Activated CD8-positive, alpha-beta memory T cell treated with anti-CD3 and anti-CD28 coated beads, Interleukin-2, amount 50 U/mL, for 24 hours (primary cell): Measurements from ENCODE around the gene PWWP3B.
"Not testable (repeated sequence)": the region's sequence is repeated elsewhere in the genome, so short reads cannot be mapped to it uniquely, and the experiment has no call there.

Experiments used
- DNase-seq: peaks from one replicate; pipeline ENCODE4 v3.0.0-alpha.2; 2020; ENCODE audit errors: extremely low read depth

Gene PWWP3B

DNA sequence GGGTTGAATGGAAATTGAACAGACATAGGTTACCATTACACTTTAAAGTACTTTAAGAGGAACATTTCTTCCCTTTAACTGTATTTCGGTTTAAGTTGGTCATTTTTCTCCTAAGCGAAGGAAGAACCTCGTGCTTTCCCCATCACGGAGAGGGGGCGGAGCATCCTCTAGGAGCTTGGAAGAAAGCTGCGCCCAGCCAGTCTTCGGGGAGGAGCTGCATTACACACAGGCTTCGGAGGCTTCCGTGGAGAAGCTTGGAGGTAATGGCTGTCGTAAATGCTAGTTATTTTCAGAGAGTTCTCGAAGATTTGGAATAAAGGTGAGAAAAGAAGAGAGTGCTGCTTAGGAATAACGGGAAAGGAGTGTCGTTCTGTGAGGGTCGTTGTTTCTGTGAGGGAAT lies at the start of gene PWWP3B:
TSS of gene PWWP3B (plus strand) at position 199 of the 400 bp plus-strand sequence. CDS start 37,128 bp downstream, outside the sequence.
- DNase-seq = no peak

DNA sequence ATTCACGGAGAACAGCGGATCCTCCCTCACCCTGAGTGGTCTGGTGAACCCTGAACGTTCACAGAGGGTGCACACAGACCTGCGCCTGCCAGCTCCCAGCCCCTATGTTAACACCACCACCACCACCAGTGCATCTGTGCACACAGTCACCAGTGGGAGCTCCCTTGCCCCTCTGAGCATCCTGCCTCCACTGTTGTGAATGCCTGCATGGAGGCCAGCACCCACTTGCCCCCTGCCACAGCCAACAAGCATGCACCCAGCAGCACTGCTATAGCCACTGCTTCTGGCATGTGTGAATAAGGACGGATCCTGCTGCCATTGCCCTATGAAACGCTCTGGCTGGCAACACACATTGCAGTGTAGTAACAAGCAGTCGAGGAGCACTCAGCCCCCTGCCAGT lies 29.1 kb upstream of the PWWP3B start:
- DNase-seq = no peak

DNA sequence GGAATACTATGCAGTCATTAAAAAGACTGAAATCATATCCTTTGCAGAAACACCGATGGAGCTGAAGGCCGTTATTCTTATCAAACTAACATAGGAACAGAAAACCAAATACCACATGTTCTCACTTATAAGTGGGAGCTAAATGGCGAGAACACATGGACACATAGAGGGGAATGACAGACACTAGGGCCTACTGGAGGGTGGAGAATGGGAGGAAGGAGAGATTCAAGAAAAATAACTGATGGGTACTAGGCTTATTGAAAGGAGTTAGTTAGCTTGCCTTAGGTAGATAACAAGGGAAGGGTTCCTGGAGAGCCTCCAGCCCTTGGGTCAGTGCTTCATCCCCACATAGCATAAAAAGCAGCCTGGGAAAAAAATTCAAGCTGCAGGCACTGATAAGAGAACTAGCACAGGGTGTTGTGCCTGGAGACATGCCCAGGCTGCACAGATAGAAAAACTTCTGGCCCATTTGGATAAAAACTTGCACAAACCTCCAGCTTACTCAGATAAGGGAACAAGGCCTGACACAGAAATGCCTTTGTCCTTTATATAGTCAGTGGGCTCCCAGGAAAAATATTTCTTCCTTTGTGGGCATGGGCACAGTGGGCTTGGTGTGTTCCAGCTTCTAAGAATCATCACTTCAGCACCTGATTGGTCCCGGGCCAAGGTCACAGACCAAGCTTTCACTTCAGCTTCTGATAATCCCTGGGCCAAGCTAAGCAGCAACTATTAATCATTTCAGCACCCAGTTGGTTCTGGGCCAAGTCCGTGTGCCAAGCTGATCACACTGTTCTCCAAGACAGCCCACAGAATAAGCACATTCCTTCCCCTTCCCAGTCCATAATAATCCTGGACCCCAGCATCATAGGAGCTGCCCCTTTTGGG lies 23.1 kb upstream of the PWWP3B start:
- DNase-seq = no peak

DNA sequence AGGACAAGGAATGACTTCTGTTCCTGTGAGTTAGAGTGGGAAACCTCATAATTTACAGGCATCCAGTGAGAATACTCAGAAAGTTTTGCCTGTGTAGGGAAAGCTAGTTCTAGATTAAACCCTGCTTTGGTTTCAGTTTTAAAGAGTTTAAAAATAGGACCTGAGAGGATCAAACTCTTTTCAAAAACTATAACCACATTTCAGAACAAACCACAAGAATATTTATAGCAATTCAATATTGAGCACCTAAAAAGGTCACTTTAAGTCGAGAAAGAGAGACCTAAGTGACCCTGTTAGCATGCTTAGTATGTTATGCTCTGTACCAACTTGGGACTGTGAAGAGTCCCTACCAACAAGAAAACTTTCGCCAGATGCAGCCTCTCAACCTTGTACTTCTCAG lies 17.4 kb upstream of the PWWP3B start:
- no peak for DNase-seq

DNA sequence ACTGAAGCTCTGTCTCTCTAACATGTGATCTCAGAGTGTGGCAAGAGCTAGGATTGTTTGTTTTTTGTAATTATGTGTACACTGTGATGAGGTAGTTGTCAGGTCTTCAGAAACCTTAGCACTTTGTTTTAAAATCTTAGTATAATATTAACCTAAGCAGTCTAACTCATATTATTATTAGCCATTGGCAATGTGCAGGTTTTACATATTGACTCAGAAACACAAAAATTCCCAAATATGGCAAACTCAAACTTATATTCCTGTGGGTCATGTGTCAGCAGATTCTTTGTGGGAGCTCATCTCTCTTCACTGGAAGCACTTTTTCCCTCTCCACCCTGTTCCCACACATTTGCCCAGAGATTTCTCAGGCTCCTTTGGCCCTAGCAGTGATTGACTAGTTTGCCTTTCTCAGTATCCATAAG lies 8.2 kb upstream of the PWWP3B start:
- no peak for DNase-seq

DNA sequence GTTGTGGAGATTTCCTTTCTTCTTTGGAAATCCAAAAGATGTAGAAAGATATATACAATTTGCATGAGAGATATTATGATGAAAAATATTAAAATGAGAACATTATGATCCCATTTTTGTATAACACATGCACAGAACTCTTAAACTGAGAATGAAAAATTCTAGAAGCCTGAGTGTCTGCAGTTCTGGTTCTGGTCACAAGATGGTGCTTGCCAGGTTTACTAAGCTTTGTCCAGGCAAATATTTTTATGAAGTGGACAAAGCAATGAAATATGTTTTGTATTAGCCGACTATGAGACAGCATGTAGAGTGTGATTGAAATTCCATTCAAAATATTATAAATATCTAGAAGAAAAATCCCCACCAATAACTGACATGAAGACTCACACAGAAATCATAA lies 2.2 kb downstream of the PWWP3B start:
- DNase-seq = no peak

DNA sequence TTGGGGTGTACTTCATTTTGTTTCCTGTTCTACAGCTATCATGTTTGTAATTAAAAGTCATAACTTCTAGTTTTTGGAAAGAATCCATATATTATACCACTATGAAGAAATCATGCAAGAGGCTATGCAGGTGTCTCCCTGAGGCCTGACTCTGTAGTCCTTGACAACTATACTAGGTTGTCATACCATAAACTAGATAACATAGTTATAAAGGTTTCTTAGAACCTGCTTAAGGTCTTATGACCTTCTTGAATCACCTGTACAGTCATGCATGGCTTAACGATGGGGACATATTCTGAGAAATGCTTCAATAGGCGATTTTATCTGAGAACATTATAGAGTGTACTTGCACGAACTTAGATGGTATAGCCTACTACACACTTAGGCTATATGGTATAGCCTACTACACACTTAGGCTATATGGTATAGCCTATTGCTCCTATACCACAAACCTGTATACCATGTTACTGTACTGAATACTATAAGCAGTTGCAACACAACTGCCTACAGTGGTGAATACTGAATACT lies 3.3 kb downstream of the PWWP3B start:
- no peak for DNase-seq

DNA sequence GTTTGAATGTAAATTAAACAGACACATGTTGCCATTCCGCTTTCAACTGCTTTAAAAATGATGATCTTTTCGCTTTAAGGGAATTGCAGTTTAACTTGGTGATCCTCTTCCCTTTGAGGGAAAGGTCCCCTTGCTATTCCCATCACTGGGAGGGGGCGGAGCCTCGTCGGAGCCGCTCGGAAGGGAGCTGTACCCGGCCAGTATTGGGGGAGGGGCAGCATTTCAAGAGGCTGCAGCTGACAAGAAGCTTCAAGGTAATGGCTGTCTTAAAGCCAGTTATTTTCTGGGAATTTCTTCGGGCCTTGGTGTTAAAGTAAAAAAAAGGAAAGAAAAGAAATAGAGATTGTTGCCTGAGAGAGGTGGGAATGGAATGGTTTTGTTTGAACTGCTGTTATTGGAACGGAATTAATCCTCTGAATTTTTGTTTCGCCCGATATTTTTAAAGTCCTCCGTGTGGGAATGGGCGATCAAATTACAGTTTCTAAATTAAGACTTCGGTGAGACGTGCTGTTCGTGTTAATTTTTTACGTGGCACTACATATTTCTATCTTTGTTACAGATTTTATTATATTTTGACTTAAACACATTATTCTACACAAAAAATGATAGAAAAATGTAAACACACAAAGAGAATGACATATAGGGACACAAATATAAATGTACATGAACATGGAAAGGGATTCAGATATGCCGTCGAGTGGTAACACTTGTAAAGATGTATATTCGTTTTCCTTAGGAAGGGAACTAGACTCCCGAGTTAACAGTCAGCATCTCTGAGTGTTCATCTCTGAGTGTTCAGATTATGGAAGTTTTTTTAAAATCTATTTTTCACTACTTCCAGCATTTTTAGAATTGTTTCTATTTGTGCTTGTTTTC lies 9.2 kb downstream of the PWWP3B start:
- no peak for DNase-seq

DNA sequence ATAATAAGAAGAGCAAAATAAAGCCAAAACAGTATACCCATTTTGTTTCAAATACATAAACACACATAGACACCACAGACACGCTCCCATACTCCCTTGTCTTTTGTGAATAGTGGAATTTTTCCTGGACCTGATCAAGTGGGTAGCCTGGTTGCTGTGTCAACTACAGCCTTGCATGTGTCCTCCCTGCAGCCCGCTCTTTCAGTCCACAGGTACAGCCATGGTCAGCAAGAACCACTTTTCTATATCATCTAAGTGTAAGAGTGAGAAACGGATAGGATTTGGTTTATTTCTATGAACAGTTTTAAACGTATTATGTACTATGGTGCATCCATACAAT lies 9.8 kb downstream of the PWWP3B start:
- no peak for DNase-seq

DNA sequence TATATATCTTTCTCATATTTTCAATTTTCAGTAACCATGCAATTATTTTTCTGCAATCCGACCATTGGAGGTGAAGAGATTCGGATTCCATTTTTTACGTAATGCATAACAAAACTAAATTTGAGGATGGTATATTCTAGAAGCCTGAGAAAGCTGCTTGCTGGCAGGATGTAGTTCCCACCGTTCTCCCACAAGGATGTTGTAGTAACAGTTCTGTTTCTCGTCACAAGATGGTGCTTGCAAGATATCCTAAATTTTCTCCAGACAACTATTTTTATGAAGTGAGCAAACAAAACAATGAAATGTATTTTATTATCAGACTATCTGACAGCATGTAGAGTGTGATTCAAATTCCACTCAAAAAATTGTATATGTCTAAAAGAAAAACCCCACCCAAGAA lies 10.7 kb downstream of the PWWP3B start:
- DNase-seq = no peak

DNA sequence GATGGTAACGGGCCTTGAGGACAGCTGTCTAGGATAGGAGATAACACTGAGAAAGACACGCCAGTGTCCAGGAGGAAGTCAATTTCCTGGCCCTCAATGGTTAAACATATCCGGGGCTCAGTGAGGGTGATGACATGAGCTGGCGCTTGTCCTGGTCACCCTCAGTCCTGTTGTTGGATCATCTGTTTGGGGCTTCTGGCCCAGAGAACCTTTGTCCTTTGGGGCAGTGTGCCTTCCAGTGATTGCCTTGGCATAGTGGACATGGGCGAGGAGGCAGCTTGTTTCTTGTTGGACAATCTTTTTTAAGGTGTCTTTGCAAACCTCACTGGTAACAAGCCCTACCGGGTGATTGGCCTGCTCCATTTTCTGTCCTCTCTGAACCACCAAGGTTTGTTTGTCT lies 15.6 kb downstream of the PWWP3B start:
- not testable (repeated sequence) for DNase-seq

DNA sequence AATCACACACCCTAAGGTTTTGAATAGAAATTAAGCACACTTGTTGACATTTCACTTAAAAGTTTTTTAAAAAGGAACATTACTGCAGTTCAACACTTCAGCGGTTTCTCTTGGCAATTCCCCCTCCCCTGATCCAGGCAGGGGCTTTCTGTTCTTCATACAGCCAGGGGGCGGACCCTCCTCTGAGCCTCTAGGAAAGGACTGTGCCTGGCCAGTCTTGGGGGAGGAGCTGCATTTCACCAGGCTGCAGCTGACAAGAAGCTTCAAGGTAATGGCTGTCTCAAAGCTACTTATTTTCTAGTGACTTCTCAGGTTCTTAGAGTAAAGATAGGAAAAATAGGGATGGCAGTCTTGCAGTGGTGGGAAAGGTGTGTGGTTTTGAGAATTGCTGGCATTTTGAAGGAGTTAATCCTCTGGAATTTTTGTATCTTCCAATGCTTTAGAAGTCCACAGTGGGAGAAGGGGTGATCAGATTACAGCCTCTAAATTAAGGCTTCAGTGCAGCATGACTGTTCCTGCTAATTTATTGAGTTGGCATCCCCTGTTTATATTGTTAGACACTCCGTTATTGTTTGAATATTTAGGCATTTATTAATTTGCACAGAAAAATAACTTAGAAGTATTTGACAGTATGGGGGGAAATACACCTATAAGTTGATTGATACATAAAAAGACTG lies 33.5 kb downstream of the PWWP3B start:
- no peak for DNase-seq

DNA sequence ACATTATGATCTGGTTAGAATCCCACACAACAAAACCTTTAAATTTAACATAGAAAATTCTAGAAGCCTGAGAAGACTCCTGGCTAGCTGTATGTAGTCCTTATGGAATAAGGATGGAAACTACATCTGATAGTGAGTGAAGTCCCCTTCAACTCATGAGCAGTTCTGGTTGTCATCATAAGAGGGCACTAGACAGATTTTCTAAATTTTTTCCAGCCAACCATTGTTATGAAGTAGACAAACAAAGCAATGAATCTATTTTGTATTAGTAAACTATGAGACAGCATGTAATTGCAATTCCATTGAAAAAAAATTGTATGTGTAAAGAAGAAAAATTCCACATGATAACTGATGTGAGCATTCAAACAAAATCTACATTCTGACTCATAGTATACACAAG lies 35.2 kb downstream of the PWWP3B start:
- no peak for DNase-seq

DNA sequence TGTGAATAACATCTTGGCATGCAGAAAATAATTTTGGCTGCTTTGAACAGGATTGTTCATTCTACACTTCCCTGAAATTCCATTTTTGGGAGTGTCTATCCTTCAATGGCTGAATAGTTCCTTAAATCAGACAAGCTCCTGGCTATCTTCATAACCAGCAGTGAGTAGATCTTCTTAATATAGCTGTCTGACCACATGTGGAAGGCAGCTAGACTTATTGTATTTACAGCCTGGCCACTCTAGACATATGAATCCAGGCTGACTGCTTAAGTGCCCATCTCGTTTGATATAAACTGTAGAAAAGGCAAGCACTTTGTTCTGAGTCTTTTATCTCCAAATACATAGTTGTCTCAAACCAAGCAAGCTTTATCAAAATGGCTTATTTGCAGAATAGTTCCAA lies 40.0 kb downstream of the PWWP3B start:
- no peak for DNase-seq
